ENCODE measurements around the gene OTOGL.

The OTOGL gene

DNA sequence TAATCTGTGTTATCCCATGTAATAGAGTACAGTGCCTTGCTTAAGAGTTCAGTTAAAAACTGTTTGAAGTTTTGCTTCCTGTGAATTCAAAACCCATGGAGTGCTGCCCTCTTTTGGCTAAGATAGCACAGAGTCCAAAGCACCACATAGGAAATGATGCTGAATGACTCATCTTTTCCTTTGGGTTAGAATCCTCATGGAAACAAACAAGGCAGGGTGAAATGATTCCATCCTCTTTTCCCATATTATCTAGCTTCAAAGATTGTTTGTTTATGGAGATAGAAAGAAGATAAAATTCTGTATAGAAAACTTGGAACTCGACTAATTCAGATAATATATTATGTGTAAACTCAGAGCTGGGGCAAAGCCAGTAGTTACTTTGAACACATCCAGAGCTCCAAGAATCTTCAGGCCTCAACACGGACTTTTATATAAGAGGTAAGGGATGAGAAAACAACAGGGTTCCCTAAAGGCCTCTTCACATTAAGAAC lies 87.4 kb downstream of the OTOGL start:
- TF ChIP-seq, protein P1, sequence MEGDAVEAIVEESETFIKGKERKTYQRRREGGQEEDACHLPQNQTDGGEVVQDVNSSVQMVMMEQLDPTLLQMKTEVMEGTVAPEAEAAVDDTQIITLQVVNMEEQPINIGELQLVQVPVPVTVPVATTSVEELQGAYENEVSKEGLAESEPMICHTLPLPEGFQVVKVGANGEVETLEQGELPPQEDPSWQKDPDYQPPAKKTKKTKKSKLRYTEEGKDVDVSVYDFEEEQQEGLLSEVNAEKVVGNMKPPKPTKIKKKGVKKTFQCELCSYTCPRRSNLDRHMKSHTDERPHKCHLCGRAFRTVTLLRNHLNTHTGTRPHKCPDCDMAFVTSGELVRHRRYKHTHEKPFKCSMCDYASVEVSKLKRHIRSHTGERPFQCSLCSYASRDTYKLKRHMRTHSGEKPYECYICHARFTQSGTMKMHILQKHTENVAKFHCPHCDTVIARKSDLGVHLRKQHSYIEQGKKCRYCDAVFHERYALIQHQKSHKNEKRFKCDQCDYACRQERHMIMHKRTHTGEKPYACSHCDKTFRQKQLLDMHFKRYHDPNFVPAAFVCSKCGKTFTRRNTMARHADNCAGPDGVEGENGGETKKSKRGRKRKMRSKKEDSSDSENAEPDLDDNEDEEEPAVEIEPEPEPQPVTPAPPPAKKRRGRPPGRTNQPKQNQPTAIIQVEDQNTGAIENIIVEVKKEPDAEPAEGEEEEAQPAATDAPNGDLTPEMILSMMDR (IDR thresholded peaks at IDR 0.05; ENCODE audit: control extremely low read depth, extremely low read depth, low read depth, missing control alignments), result peak; percentile 56
- POLR2A ChIA-PET, result no interaction called here
- peak; percentile 31 for DNase-seq (ENCODE audit: extremely low spot score)
- CTCF ChIA-PET, result interaction anchor here (0.7 to 2.5 kb wide), 13 partner anchors 8 to 779 kb away, joined by 3 to 9 read pairs (median 3); no protein-coding TSS in a partner anchor

DNA sequence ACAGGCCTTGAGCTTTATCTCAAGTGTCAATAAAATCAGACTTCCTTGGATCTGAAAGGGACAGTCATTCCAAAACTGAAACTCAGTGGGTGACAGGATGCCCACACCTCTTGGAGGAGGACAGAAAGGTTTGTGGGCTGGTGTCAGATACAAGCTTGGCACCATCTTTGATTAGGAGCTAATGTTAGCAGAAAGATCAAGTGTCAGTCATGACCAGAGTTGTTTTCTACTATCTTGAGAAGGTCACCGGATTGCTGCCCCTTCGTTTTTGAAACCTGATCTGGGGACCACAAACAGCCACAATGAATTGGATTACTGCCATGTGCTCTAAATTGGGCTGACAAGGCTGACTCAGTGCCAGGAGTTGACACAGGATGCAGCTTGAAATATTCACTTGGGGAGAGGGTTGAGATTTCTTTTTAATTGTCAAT lies 88.3 kb downstream of the OTOGL start:
- DNase-seq (ENCODE audit: extremely low spot score), result no peak
- ChIA-PET CTCF (interaction anchor here (0.8 to 2.5 kb wide), 13 partner anchors 9 to 780 kb away, joined by 3 to 9 read pairs (median 3); no protein-coding TSS in a partner anchor), POLR2A (no interaction called here)
- TF ChIP-seq, protein P1 (IDR thresholded peaks at IDR 0.05; ENCODE audit: control extremely low read depth, extremely low read depth, low read depth, missing control alignments), result no peak

DNA sequence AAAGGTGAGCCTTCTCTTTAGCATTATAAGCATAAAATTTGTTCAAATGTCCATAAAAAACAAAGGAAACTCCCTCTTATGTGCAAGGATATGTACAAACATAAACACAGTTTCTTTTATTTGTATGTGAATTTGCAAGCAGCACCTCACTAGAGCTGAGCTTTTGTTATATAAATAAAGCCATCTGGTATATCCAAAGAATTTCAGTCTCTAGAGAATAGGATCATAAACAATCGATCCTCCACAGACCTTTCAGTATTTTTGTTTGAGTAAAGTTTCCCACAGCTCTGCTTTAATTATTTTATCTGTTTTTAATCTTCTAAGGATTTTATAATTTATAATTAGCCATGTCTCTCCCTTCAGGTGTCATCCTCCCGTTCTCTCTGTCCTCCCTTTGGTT lies 89.2 kb downstream of the OTOGL start:
- ChIA-PET POLR2A (no interaction called here), CTCF (interaction anchor here (1.7 to 2.5 kb wide), 3 partner anchors 10 to 639 kb away, joined by 3 to 9 read pairs (median 6); no protein-coding TSS in a partner anchor)
- no peak for DNase-seq (ENCODE audit: extremely low spot score)
- TF ChIP-seq, protein P1 (IDR thresholded peaks at IDR 0.05; ENCODE audit: control extremely low read depth, extremely low read depth, low read depth, missing control alignments), result no peak

DNA sequence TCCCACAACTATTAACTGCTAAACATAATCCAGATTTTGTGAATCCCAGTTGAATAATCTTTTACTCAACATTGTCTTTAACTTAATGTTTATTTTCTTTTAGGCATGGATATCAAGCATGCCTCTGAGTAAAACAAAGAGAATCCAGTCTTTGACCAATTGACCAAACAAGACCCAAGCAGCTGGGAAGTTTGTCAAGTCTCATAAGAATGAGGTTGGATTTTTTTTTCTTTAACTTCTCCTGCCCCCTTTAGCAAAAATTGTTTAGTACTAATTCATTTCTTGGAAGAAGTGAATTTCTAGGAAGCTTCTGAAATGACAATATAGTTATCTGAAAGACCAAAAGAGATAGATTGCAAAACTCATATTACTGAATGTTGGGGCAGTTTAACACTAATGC lies 89.9 kb downstream of the OTOGL start:
- CTCF ChIA-PET, result interaction anchor here (1.7 to 2.5 kb wide), 3 partner anchors 10 to 640 kb away, joined by 3 to 6 read pairs (median 5); no protein-coding TSS in a partner anchor
- no peak for DNase-seq (ENCODE audit: extremely low spot score)
- POLR2A ChIA-PET, result no interaction called here

DNA sequence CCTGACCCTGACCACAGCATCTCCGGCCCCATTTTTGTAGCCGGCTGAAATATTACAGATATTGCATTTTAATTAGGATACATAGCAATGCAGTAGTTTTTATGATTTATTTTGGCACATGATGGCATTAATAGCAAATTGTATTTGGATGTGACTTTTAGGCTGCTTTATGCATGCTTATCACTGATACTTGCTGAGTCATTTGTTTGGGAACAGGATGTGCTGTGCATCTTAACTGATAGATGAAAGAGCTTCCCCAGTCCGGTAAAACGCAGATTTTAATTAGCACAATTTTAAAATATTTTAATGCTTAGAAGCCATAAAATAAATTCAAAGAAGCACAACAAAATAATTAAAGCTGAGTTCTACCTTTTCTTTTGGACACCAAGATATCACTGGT lies 90.7 kb downstream of the OTOGL start:
- TF ChIP-seq, protein P1 (IDR thresholded peaks at IDR 0.05; ENCODE audit: control extremely low read depth, extremely low read depth, low read depth, missing control alignments), result no peak
- no peak for DNase-seq (ENCODE audit: extremely low spot score)
- ChIA-PET CTCF (interaction anchor here (1.3 to 1.9 kb wide), 2 partner anchors 10 to 11 kb away, joined by 4 to 5 read pairs; no protein-coding TSS in a partner anchor), POLR2A (no interaction called here)

More for the DNA sequence above, 89.9 kb downstream of the OTOGL start:
- TF ChIP-seq, protein P1 (IDR thresholded peaks at IDR 0.05; ENCODE audit: control extremely low read depth, extremely low read depth, low read depth, missing control alignments), result no peak

DNA sequence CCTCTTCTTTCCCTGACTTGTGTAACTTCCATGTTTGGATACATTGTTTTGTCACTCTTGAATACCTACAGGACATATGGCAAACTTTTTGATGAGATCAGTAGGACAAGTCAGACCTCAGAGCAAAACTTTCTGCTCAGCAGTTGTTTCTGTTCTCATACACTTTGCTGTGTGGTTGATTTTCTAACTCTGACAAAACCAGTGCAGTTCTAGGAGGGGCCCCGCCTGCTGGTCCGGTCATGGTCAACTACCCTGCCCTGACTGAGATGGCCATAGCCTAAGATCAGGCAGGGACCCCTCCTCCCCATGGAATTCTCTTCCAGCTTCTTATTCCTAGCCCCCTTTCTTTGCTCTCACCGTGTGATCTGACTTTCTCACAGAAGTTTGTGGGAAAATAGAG lies 92.8 kb downstream of the OTOGL start:
- CTCF ChIA-PET, result interaction anchor here (1.1 kb wide), 1 partner anchor 10 kb away, joined by 6 read pairs; no protein-coding TSS in a partner anchor
- POLR2A ChIA-PET, result no interaction called here
- no peak for DNase-seq (ENCODE audit: extremely low spot score)
- TF ChIP-seq, protein P1 (IDR thresholded peaks at IDR 0.05; ENCODE audit: control extremely low read depth, extremely low read depth, low read depth, missing control alignments), result no peak
